Breast epithelium (tissue), 4 donors: ENCODE data around the gene KANSL3. TPM values are rescaled to one million over a fixed set of nuclear protein-coding genes. Genes with fewer than 3 reads are reported as not detected.
A peak's percentile ranks its signal among the peaks of the same experiment; 100 is the strongest.
"Not testable (repeated sequence)": the region's sequence is repeated elsewhere in the genome, so short reads cannot be mapped to it uniquely, and the experiment has no call there.

Source experiments
- DNase-seq, 2 donors: peaks; one replicate each; pipeline ENCODE4 v3.0.0-alpha.2; 2019; ENCODE audit warnings: low spot score in 2 of 2
- H3K27ac ChIP-seq, 2 donors: fragments of 200-600 bp; sonication (generic) in 1 of 2; one replicate each; pipeline ENCODE4 v1.5.1; 2016 to 2019; ENCODE audit warnings: mild to moderate bottlenecking in 1 of 2
- H3K27me3 ChIP-seq, 2 donors: fragments of 200-600 bp; sonication (generic) in 1 of 2; one replicate each; pipeline versions ENCODE4 v1.5.1 to v1.6.0; 2017 to 2019; ENCODE audit warnings: control low read depth in 1 of 2, mild to moderate bottlenecking in 1 of 2
- H3K36me3 ChIP-seq: fragments of 200-600 bp; one replicate; pipeline ENCODE4 v1.5.1; 2019
- H3K4me1 ChIP-seq, 2 donors: fragments of 200-600 bp; sonication (generic); one replicate each; pipeline ENCODE4 v1.5.1; 2016 to 2019; ENCODE audit warnings: control low read depth in 1 of 2
- H3K4me3 ChIP-seq, 3 donors: fragments of 200-600 bp; sonication (generic); 1 replicate in 2 of 3; 2 replicates in 1 of 3; pipeline ENCODE4 v1.5.1; 2016 to 2019; ENCODE audit warnings: mild to moderate bottlenecking in 3 of 3, moderate library complexity in 2 of 3
- H3K9me3 ChIP-seq, 2 donors: fragments of 200-600 bp; sonication (generic) in 1 of 2; one replicate each; pipeline ENCODE4 v1.5.1; 2016 to 2019; ENCODE audit warnings: control low read depth in 1 of 2
- POLR2A ChIP-seq: fragments of 450-650 bp; IDR thresholded peaks from one replicate; pipeline ENCODE4 v1.6.1; 2016; ENCODE audit warnings: antibody characterized with exemption, mild to moderate bottlenecking, moderate library complexity
- POLR2AphosphoS5 ChIP-seq, 3 donors: sonication (generic); formaldehyde crosslinking; IDR thresholded peaks; one replicate each; pipeline ENCODE4 v1.6.1; 2017; ENCODE audit warnings: antibody characterized with exemption in 3 of 3
- intact Hi-C: fragments of 100-400 bp; cut with DNase I; formaldehyde crosslinking; loops from one replicate; pipeline ENCODE4 v1.15.1; 2023; ENCODE audit warnings: low total_unique reads
- total RNA-seq, 3 donors: library from RNA; depleted of rRNA; stranded (reverse); fragments of >200 nt; gene quantifications; one replicate each; pipeline ENCODE4 v1.1.0, GENCODE V29; 2016
- TF ChIP-seq, protein P1 (sequence below), 3 donors: fragments of 450-650 bp; IDR thresholded peaks; one replicate each; pipeline ENCODE4 v1.5.1; 2016 to 2017; ENCODE audit warnings: antibody characterized with exemption in 3 of 3, mild to moderate bottlenecking in 3 of 3, moderate library complexity in 3 of 3

The KANSL3 gene
- total RNA-seq, 3 donors from 2014 or later: 44.2 to 64.1 (median 53.1) TPM

DNA sequence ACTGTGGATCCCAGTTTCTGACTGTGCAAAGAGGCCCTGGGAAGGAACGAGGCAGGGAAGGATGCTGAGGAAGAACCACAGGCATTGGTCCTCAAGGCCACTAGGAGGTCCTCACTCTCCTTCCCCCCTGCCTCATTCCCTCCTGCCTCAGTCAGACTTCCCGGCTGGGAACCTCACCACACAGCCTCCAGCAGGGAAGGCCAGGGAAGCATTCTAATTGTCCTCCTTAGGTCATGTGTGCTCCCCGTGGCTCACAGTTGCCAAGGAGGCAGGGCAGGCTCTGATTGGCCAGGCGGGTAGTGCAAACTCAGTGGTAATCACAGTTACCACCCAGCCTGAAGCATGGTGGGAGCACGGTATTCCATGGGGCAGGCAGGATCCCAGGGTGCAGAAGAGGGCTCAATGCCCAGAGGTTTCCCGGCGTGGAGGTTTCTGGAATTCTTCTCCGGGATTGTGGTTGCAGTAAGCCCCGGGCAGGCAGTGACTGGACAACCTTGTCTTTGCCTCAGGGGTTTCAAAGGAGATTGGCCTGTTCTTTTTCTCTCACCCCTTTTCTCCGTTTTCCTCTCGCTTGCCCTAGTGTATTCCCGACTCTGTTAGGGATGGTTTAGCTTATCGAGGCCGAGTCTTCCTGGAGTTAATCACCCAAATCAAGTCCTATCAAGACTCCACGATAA is 31.6 kb upstream of the KANSL3 start:
- Histone ChIP-seq H3K4me1 (no peaks in the 10 kb centered on the region), H3K4me3 (no peak overlapping the region), H3K27me3 (no peaks in the 10 kb centered on the region), H3K27ac (no peak overlapping the region), H3K36me3 (no peaks in the 10 kb centered on the region), H3K9me3 (no peaks in the 10 kb centered on the region)
- intact Hi-C loops: no loop called here
- no peak for DNase-seq
- TF ChIP-seq POLR2A (no peak), POLR2AphosphoS5 (IDR thresholded peaks at IDR 0.05) (no peak)
- TF ChIP-seq, protein P1, sequence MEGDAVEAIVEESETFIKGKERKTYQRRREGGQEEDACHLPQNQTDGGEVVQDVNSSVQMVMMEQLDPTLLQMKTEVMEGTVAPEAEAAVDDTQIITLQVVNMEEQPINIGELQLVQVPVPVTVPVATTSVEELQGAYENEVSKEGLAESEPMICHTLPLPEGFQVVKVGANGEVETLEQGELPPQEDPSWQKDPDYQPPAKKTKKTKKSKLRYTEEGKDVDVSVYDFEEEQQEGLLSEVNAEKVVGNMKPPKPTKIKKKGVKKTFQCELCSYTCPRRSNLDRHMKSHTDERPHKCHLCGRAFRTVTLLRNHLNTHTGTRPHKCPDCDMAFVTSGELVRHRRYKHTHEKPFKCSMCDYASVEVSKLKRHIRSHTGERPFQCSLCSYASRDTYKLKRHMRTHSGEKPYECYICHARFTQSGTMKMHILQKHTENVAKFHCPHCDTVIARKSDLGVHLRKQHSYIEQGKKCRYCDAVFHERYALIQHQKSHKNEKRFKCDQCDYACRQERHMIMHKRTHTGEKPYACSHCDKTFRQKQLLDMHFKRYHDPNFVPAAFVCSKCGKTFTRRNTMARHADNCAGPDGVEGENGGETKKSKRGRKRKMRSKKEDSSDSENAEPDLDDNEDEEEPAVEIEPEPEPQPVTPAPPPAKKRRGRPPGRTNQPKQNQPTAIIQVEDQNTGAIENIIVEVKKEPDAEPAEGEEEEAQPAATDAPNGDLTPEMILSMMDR (IDR thresholded peaks at IDR 0.05): no peak

DNA sequence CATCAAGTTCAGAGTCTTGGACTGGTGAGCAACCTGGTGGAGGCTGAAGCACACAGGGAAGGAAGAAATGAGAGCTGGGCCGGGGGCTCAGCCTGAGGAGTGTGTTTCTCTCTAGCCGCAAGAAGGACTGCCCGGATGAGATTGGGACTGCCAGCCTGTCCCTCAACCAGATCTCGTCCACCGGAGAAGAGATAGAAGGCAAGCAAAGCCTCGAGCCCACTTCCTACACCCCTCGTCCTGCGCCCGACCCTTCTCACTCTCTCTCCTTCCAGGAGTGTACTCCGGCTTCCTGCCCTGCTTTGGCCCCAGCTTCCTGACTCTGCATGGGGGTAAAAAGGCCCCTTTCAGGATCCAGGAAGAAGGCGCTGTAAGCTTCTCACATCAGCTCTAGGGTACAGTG is 30.7 kb upstream of the KANSL3 start:
- no peaks in the 10 kb centered on the region for H3K27me3 ChIP-seq
- TF ChIP-seq POLR2AphosphoS5 (IDR thresholded peaks at IDR 0.05) (no peak), POLR2A (no peak)
- TF ChIP-seq, protein P1 (IDR thresholded peaks at IDR 0.05): no peak
- no peak overlapping the region for H3K27ac ChIP-seq
- H3K4me3 ChIP-seq: no peak overlapping the region
- intact Hi-C loops: no loop called here
- no peaks in the 10 kb centered on the region for H3K4me1 ChIP-seq
- H3K36me3 ChIP-seq: no peaks in the 10 kb centered on the region
- peaks cover 0 to 5% of the 10 kb centered on the region in 2 donors for H3K9me3 ChIP-seq
- DNase-seq: no peak

DNA sequence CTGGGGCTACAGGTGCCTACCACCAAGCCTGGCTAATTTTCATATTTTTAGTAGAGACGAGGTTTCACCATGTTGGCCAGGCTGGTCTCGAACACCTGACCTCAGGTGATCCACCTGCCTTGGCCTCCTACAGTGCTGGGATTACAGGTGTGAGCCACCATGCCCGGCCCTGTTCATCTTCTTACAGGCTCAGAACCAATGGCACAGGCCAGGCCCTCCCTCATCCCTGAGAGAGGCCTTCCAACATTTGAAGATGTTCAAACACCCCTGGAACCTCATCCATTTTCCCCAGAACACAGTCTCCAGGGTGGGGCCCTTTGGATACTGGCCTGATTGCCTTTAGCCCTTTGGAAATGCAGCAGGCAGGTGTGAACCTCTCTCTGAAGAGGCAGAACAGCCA is 27.6 kb upstream of the KANSL3 start:
- peak overlapping the region; percentile 89 for H3K27ac ChIP-seq
- intact Hi-C loops, H3K36me3 ChIP-seq, H3K9me3 ChIP-seq, DNase-seq, H3K27me3 ChIP-seq, H3K4me3 ChIP-seq, H3K4me1 ChIP-seq: not testable (repeated sequence)

DNA sequence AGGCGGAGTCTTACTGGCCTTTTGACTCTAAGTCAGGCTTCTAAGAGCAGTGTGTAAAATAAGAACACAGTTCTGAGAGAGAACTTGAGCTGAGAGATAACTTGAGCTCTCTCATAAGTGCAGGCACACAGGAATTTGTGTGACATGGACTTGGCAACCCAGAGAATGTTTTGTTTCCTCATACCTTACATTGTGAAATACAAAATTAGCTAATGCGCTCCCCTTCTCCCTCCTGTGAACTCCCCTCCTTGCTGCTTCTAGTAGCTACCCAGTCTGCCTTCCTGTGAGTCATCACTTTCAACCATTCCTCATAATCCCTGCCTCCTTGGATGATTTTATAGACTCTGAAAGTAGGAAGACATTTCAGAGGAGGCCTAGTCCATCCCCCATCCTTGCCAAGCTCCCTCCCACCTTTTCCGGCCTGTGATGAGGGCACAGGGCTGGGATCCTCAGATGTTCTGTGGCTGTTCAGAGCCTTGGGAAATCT is 27.0 kb upstream of the KANSL3 start:
- intact Hi-C loops: no loop called here
- Histone ChIP-seq H3K36me3 (no peaks in the 10 kb centered on the region), H3K9me3 (peaks cover 0 to 5% of the 10 kb centered on the region in 2 donors), H3K27me3 (no peaks in the 10 kb centered on the region), H3K4me1 (no peaks in the 10 kb centered on the region), H3K4me3 (no peak overlapping the region), H3K27ac (peak overlapping the region; percentile 89)
- DNase-seq: peak in 1 of 2 donors; percentile 69
- peak; percentile 31 to 69 (median 65) for TF ChIP-seq POLR2AphosphoS5 (IDR thresholded peaks at IDR 0.05)
- no peak for TF ChIP-seq POLR2A
- TF ChIP-seq, protein P1 (IDR thresholded peaks at IDR 0.05): no peak

DNA sequence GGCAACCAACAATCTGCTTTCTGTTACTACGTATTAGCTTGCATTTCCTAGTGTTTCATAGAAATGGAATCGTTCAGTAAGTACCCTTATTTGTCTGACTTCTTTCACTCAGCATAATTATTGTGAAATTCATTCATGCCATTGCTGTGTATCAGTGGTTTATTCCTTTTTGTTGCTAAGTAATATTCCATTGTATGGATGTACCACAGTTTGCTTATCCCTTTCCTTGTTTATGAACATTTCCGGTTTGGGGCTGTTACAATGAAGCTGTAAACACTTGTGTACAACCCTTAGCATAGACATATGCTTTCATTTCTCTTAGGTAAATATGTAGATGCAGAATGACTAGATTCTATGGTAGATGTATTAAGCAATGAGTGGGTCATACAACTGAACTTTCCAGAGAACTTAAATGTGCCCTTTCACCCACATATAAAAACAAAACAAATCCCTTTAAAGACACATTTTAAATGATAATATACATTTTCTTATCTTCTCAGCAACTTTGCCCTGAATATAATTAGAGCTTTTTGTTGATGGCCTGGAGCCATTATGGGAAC is 26.3 kb upstream of the KANSL3 start:
- no peaks in the 10 kb centered on the region for H3K4me1 ChIP-seq
- no peak overlapping the region for H3K4me3 ChIP-seq
- H3K27ac ChIP-seq: peak overlapping the region; percentile 89
- H3K9me3 ChIP-seq: peaks cover 0 to 5% of the 10 kb centered on the region in 2 donors
- H3K27me3 ChIP-seq: no peaks in the 10 kb centered on the region
- TF ChIP-seq POLR2AphosphoS5 (IDR thresholded peaks at IDR 0.05) (no peak), POLR2A (no peak)
- TF ChIP-seq, protein P1 (IDR thresholded peaks at IDR 0.05): no peak
- DNase-seq: no peak
- intact Hi-C loops: no loop called here
- no peaks in the 10 kb centered on the region for H3K36me3 ChIP-seq
